Astrocyte (in vitro differentiated cells and primary cell): ENCODE results near the gene KLHL42.

ENCODE experiments used
- EZH2 ChIP-seq: IDR thresholded peaks from 2 replicates; pipeline ENCODE4 v1.6.1; 2012; ENCODE audit warnings: mild to moderate bottlenecking, low read length, inconsistent platforms; ENCODE audit not compliant: insufficient read depth
- TF ChIP-seq, protein P1 (sequence below): IDR thresholded peaks from 2 replicates; pipeline ENCODE4 v1.5.1; 2011; ENCODE audit warnings: low read depth, mild to moderate bottlenecking, inconsistent platforms, low read length, moderate library complexity; ENCODE audit not compliant: insufficient read depth

DNA sequence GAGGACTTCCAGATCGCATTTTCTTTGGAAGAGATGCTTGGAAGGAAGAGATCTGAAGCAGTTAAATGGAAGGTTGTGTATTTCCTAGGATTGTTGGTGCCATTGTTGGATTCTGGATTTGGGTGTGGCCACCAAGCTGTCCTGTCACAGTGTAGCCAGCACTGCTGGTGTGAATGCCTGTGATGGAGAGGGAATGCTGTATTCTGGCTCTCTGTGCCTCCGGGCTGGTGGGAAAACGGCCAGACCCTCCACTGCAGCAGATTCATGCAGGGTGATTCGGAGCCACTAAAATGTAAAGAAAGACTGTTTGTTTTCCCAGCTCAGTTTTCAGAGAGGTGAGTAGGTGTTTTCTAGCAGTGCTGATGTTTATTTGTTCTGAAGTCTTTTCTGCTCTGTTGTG, 30.7 kb downstream of the KLHL42 start:
- TF ChIP-seq, protein P1, sequence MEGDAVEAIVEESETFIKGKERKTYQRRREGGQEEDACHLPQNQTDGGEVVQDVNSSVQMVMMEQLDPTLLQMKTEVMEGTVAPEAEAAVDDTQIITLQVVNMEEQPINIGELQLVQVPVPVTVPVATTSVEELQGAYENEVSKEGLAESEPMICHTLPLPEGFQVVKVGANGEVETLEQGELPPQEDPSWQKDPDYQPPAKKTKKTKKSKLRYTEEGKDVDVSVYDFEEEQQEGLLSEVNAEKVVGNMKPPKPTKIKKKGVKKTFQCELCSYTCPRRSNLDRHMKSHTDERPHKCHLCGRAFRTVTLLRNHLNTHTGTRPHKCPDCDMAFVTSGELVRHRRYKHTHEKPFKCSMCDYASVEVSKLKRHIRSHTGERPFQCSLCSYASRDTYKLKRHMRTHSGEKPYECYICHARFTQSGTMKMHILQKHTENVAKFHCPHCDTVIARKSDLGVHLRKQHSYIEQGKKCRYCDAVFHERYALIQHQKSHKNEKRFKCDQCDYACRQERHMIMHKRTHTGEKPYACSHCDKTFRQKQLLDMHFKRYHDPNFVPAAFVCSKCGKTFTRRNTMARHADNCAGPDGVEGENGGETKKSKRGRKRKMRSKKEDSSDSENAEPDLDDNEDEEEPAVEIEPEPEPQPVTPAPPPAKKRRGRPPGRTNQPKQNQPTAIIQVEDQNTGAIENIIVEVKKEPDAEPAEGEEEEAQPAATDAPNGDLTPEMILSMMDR: no peak
- no peak for TF ChIP-seq EZH2
